Activated naive CD4-positive, alpha-beta T cell treated with anti-CD3 and anti-CD28 coated beads, Interleukin-2, amount 10 ng/mL, durations not matched to agents 7 days and 5 days (primary cell): ENCODE measurements around the gene SEL1L2.

ENCODE experiments used
- CTCF ChIA-PET: fragments of 350-600 bp; sonication (Branson Sonifier 250); formaldehyde crosslinking; loops from one replicate; lab custom pipeline; 2021; ENCODE audit warnings: antibody characterized with exemption; lab: Charles Lee
- DNase-seq: peaks from one replicate; pipeline ENCODE4 v3.0.0-alpha.2; 2020
- H3K27ac Mint-ChIP-seq: one replicate; pipeline ENCODE4 v1.8.0; 2021; ENCODE audit warnings: mild to moderate bottlenecking, moderate library complexity, mixed read lengths
- H3K27me3 Mint-ChIP-seq: one replicate; pipeline ENCODE4 v1.8.0; 2021; ENCODE audit warnings: mild to moderate bottlenecking, mixed read lengths
- H3K36me3 Mint-ChIP-seq: one replicate; pipeline ENCODE4 v1.8.0; 2021; ENCODE audit warnings: mixed read lengths
- H3K4me1 Mint-ChIP-seq: one replicate; pipeline ENCODE4 v1.8.0; 2021; ENCODE audit warnings: mixed read lengths
- H3K4me3 Mint-ChIP-seq: one replicate; pipeline ENCODE4 v1.8.0; 2021; ENCODE audit warnings: mild to moderate bottlenecking, moderate library complexity, mixed read lengths
- H3K9me3 Mint-ChIP-seq: one replicate; pipeline ENCODE4 v1.8.0; 2021; ENCODE audit warnings: mixed read lengths

The SEL1L2 gene

DNA sequence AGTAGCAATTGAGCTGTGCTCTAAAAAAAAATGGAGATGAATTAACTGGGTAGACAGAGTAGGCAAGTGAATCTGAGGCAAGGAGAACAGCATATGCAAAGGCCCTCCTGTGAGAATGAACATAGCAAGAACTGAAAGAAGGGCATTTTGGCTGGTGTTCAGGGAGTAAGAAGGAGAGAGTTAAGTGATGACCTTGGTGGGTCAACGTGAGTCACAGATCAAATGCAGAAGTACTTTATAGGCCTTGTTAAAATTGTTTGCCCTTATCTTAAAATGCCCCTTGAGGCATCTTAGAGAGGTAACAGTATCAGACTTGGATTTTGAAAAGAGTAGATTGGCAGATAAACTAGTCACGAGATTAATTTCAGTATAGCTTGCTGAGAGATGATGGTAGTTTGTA is 181.0 kb downstream of the SEL1L2 start:
- H3K4me1 Mint-ChIP-seq: no peaks in the 10 kb centered on the region
- no peak overlapping the region for H3K4me3 Mint-ChIP-seq
- H3K36me3 Mint-ChIP-seq: peaks cover 6% of the 10 kb centered on the region
- H3K9me3 Mint-ChIP-seq: no peaks in the 10 kb centered on the region
- DNase-seq: no peak
- CTCF ChIA-PET: interaction anchor here (1.5 kb wide), 1 partner anchor 9 kb away, joined by 10 read pairs; no protein-coding TSS in a partner anchor
- no peak overlapping the region for H3K27ac Mint-ChIP-seq
- no peaks in the 10 kb centered on the region for H3K27me3 Mint-ChIP-seq

- Mint-ChIP-seq H3K4me3 (no peak overlapping the region), H3K36me3 (peaks cover 41% of the 10 kb centered on the region), H3K4me1 (no peaks in the 10 kb centered on the region), H3K27me3 (no peaks in the 10 kb centered on the region), H3K27ac (no peak overlapping the region), H3K9me3 (no peaks in the 10 kb centered on the region)
- no peak for DNase-seq
- CTCF ChIA-PET: interaction anchor here (1.3 kb wide), 1 partner anchor 12 kb away, joined by 4 read pairs; no protein-coding TSS in a partner anchor
Observed at GRCh38 chr20:13800728-13801134, 189.7 kb downstream of the SEL1L2 start.

- peaks cover 44% of the 10 kb centered on the region for H3K36me3 Mint-ChIP-seq
Observed at GRCh38 chr20:13799974-13800373, 190.4 kb downstream of the SEL1L2 start.

More at GRCh38 chr20:13799974-13800373, 190.4 kb downstream of the SEL1L2 start:
- CTCF ChIA-PET: no interaction called here
- H3K27me3 Mint-ChIP-seq: no peaks in the 10 kb centered on the region
- no peaks in the 10 kb centered on the region for H3K4me1 Mint-ChIP-seq
- DNase-seq: no peak
- no peak overlapping the region for H3K27ac Mint-ChIP-seq
- H3K4me3 Mint-ChIP-seq: no peak overlapping the region
- no peaks in the 10 kb centered on the region for H3K9me3 Mint-ChIP-seq
